HepG2 (cell line): Measurements from ENCODE around the gene TTLL6. TPM values are rescaled to one million over a fixed set of nuclear protein-coding genes. Genes with fewer than 3 reads are reported as not detected.
"Not testable (repeated sequence)": the region's sequence is repeated elsewhere in the genome, so short reads cannot be mapped to it uniquely, and the experiment has no call there.

ENCODE experiments used
- ATAC-seq: fragments of 200-7000 bp; cut with Tn5 transposase; 3 replicates; pipeline ENCODE4 v1.9.1; 2020; ENCODE audit warnings: mild to moderate bottlenecking, moderate library complexity
- BruUV-seq: library from RNA; stranded (reverse); fragments of 400-500 nt; replicated peaks from 2 replicates; lab custom pipeline; 2021; lab: Mats Ljungman, UMichigan
- CTCF ChIA-PET: fragments of 300-600 bp; formaldehyde crosslinking; extraction: SDS; loops from one replicate; lab custom pipeline; 2021; ENCODE audit warnings: low total read pairs, inconsistent platforms, low intra/inter-chr PET ratio; lab: Yijun Ruan, JAX
- POLR2A ChIA-PET: fragments of 350-600 bp; sonication (Branson Sonifier 250); formaldehyde crosslinking; loops from one replicate; lab custom pipeline; 2020; ENCODE audit warnings: antibody characterized with exemption, inconsistent platforms; lab: Yijun Ruan, JAX
- DNase-seq: peaks from one replicate; pipeline ENCODE4 v3.0.0-alpha.2; 2015; ENCODE audit warnings: low spot score
- FAIRE-seq: peaks from 3 replicates; lab custom pipeline; 2011; peaks lifted over from hg19 to GRCh38; lab: Jason Lieb, UNC
- H2AFZ ChIP-seq: one replicate; pipeline ENCODE4 v1.6.1; 2011; ENCODE audit warnings: low read length, inconsistent platforms
- H3K27ac ChIP-seq: fragments of 300-600 bp; 3 replicates; pipeline ENCODE4 v1.8.0; 2011; ENCODE audit warnings: mixed run types, mild to moderate bottlenecking, mixed read lengths, low read length, inconsistent platforms; ENCODE audit not compliant: insufficient read depth; ENCODE audit errors: extremely low read length
- H3K27me3 ChIP-seq, 2 experiments: fragments of 200-600 bp in 1 of 2; 2 replicates in 1 of 2; 3 replicates in 1 of 2; pipeline versions ENCODE4 v1.6.0 to v1.8.0; 2011; ENCODE audit warnings: low read length in 2 of 2, mild to moderate bottlenecking in 2 of 2, moderate library complexity in 2 of 2, inconsistent platforms in 1 of 2; ENCODE audit not compliant: insufficient read depth in 2 of 2, control insufficient read depth in 1 of 2
- H3K36me3 ChIP-seq, 2 experiments: fragments of 200-600 bp in 1 of 2; replicated peaks in 1 of 2; 2 replicates in 1 of 2; 3 replicates in 1 of 2; pipeline versions ENCODE4 v1.5.1 to v1.8.0; 2011; ENCODE audit warnings: low read length in 2 of 2, inconsistent platforms in 1 of 2; ENCODE audit not compliant: insufficient read depth in 2 of 2, control insufficient read depth in 1 of 2
- H3K4me1 ChIP-seq: 2 replicates; pipeline ENCODE4 v1.5.1; 2012; ENCODE audit warnings: low read length, inconsistent platforms; ENCODE audit not compliant: insufficient read depth
- H3K4me2 ChIP-seq: 2 replicates; pipeline ENCODE4 v1.6.0; 2011; ENCODE audit warnings: low read depth, low read length, inconsistent platforms
- H3K4me3 ChIP-seq, 3 experiments: fragments of 200-600 bp in 1 of 3; sonication (generic), shearing (Covaris generic) in 1 of 3; replicated peaks in 1 of 3; 2 replicates each; pipeline ENCODE4 v1.5.1; 2011 to 2016; ENCODE audit warnings: low read length in 3 of 3, inconsistent platforms in 2 of 3, low read depth in 2 of 3, mild to moderate bottlenecking in 2 of 3, control low read depth in 1 of 3, mixed read lengths in 1 of 3; ENCODE audit not compliant: insufficient read depth in 1 of 3
- H3K79me2 ChIP-seq: one replicate; pipeline ENCODE4 v1.6.1; 2011; ENCODE audit warnings: low read length, inconsistent platforms; ENCODE audit not compliant: insufficient read depth
- H3K9ac ChIP-seq: 2 replicates; pipeline ENCODE4 v1.6.0; 2011; ENCODE audit warnings: mild to moderate bottlenecking, low read depth, low read length, inconsistent platforms; ENCODE audit not compliant: insufficient read depth
- H3K9me3 ChIP-seq: 2 replicates; pipeline ENCODE4 v1.5.1; 2012; ENCODE audit warnings: mild to moderate bottlenecking, low read length
- H4K20me1 ChIP-seq: 2 replicates; pipeline ENCODE4 v1.6.0; 2011; ENCODE audit warnings: inconsistent platforms, mild to moderate bottlenecking, low read length, moderate library complexity; ENCODE audit not compliant: insufficient read depth
- ELF1 ChIP-seq: sonication (generic); formaldehyde crosslinking; IDR thresholded peaks from 2 replicates; pipeline ENCODE4 v1.4.0; 2020; ENCODE audit warnings: missing genetic modification reagents
- KAT7 ChIP-seq: IDR thresholded peaks from 2 replicates; pipeline ENCODE4 v1.6.1; 2018; ENCODE audit warnings: borderline replicate concordance, missing compliant biosample characterization
- LCORL ChIP-seq, 2 experiments: fragments of 450-650 bp in 1 of 2; sonication (generic) in 1 of 2; formaldehyde crosslinking in 1 of 2; IDR thresholded peaks; 2 replicates each; pipeline versions ENCODE4 v1.5.0 to v1.6.1; 2017 to 2020; ENCODE audit warnings: antibody characterized with exemption in 1 of 2, missing genetic modification reagents in 1 of 2
- MXD1 ChIP-seq: sonication (generic); formaldehyde crosslinking; IDR thresholded peaks from 2 replicates; pipeline ENCODE4 v1.4.0; 2020; ENCODE audit warnings: mild to moderate bottlenecking, missing genetic modification reagents
- MXI1 ChIP-seq: IDR thresholded peaks from 3 replicates; pipeline ENCODE4 v1.6.1; 2012; ENCODE audit warnings: low read depth, low read length, inconsistent platforms, borderline replicate concordance
- SRF ChIP-seq: IDR thresholded peaks from 2 replicates; pipeline ENCODE4 v1.6.1; 2011; ENCODE audit warnings: mild to moderate bottlenecking, low read depth, low read length, moderate library complexity
- ZFP62 ChIP-seq: sonication (generic); formaldehyde crosslinking; IDR thresholded peaks from 2 replicates; pipeline ENCODE4 v1.4.0; 2020; ENCODE audit warnings: missing genetic modification reagents
- ZNF788 ChIP-seq: sonication (generic); formaldehyde crosslinking; IDR thresholded peaks from 2 replicates; pipeline ENCODE4 v1.5.0; 2020; ENCODE audit warnings: mild to moderate bottlenecking, missing genetic modification reagents, borderline replicate concordance
- WGBS: methylation state at CpG from one replicate; pipeline ENCODE4 v1.1.6; 2017; ENCODE audit warnings: low lambda C conversion rate; 5-methylcytosine and 5-hydroxymethylcytosine counted together
- in situ Hi-C: cut with HindIII; loops from 2 replicates; pipeline ENCODE4 v1.10.0; 2017; ENCODE audit warnings: low pct_unique_long_range_greater_than_20kb; ENCODE audit not compliant: extremely low pct_ligation_motif_present
- intact Hi-C: fragments of 100-400 bp; cut with micrococcal nuclease; formaldehyde crosslinking; loops from one replicate; pipeline ENCODE4 v1.10.0; 2022; ENCODE audit not compliant: unreplicated experiment
- polyA plus RNA-seq, 8 experiments: library from polyadenylated mRNA; depleted of rRNA in 3 of 8; stranded (reverse) in 7 of 8; unstranded in 1 of 8; fragments of >200 nt; fragmentation: Illumina TruSeq in 4 of 8; extraction: Trizol in 4 of 8; gene quantifications; 2 replicates each; pipeline versions ENCODE4 v1.2.1 to v1.2.3, GENCODE V29; 2011 to 2016; ENCODE audit warnings: low read depth in 4 of 8, missing spikeins in 1 of 8, mixed read lengths in 1 of 8; ENCODE audit not compliant: insufficient read depth in 1 of 8
- total RNA-seq, 5 experiments: library from RNA; depleted of rRNA; stranded (reverse); fragments of >200 nt; fragmentation: Illumina TruSeq; extraction: Trizol; gene quantifications; 2 replicates each; pipeline ENCODE4 v1.2.3, GENCODE V29; 2016; ENCODE audit warnings: low read depth in 1 of 5

TTLL6 gene
- total and polyA plus RNA-seq, 2 of the 13 experiments (the other 11 are each of a cell fraction or from before 2014, with no cell fraction given), result 0.04 to 0.08 TPM

- no peaks in the 10 kb centered on the region for H3K36me3 ChIP-seq
- POLR2A ChIA-PET, result no interaction called here
- TF ChIP-seq MXD1 (no peak), KAT7 (CRISPR knock-in tag) (no peak), SRF (no peak), MXI1 (no peak), ELF1 (CRISPR knock-in tag) (no peak), ZNF788 (CRISPR knock-in tag) (no peak), ZFP62 (CRISPR knock-in tag) (no peak)
- H3K27me3 ChIP-seq, result no peaks in the 10 kb centered on the region
- 42% methylated on average over 11 of the region's 11 CpGs for WGBS
- H3K79me2 ChIP-seq, result no peaks in the 10 kb centered on the region
- CTCF ChIA-PET, result no interaction called here
- no peak overlapping the region for H2AFZ ChIP-seq
- ATAC-seq, result no peak
- intact Hi-C loops (no loop called here), in situ Hi-C loops (no loop called here)
- H4K20me1 ChIP-seq, result no peaks in the 10 kb centered on the region
- no peak for DNase-seq
- no peak overlapping the region for H3K9ac ChIP-seq
- no peak overlapping the region for H3K4me2 ChIP-seq
- BruUV-seq, result no TSS peak
- peaks cover 27% of the 10 kb centered on the region for H3K4me1 ChIP-seq
- FAIRE-seq, result no peak
- H3K4me3 ChIP-seq, result no peak overlapping the region
- no peaks in the 10 kb centered on the region for H3K9me3 ChIP-seq
- no peak overlapping the region for H3K27ac ChIP-seq
Measured at GRCh38 chr17:48825446-48826381, 8.7 kb upstream of the TTLL6 start.

- FAIRE-seq, POLR2A ChIA-PET: not testable (repeated sequence)
Measured at GRCh38 chr17:48820936-48821335, 3.9 kb upstream of the TTLL6 start.

More at GRCh38 chr17:48820936-48821335, 3.9 kb upstream of the TTLL6 start:
- peak; percentile 83; the same call in 1 of the 2 replicates for TF ChIP-seq LCORL (IDR thresholded peaks at IDR 0.05)
- intact Hi-C loops; H3K9me3 ChIP-seq; DNase-seq; H2AFZ ChIP-seq; H3K4me3 ChIP-seq; in situ Hi-C loops; H4K20me1 ChIP-seq; H3K79me2 ChIP-seq; H3K27ac ChIP-seq; H3K36me3 ChIP-seq; H3K4me2 ChIP-seq; BruUV-seq; CTCF ChIA-PET; H3K9ac ChIP-seq; ATAC-seq; TF ChIP-seq LCORL (CRISPR knock-in tag; IDR thresholded peaks at IDR 0.05): not testable (repeated sequence)
- Histone ChIP-seq H3K27me3 (peaks cover 0 to 21% of the 10 kb centered on the region in 2 experiments; a peak in 3 of 5 replicates), H3K4me1 (peaks cover 31% of the 10 kb centered on the region)
- WGBS, result 49% methylated on average over 6 of the region's 6 CpGs
